Ascending aorta (tissue), 2 donors: ENCODE data around the gene SENP6. TPM values are rescaled to one million over a fixed set of nuclear protein-coding genes. Genes with fewer than 3 reads are reported as not detected.
"Not testable (repeated sequence)": the region's sequence is repeated elsewhere in the genome, so short reads cannot be mapped to it uniquely, and the experiment has no call there.

Experiments
- DNase-seq, 2 donors: peaks; one replicate each; pipeline ENCODE4 v3.0.0-alpha.2; 2019; ENCODE audit warnings: low spot score in 2 of 2
- H3K27ac ChIP-seq, 2 donors: fragments of 200-600 bp; sonication (generic); one replicate each; pipeline ENCODE4 v1.5.1; 2016 to 2017; ENCODE audit warnings: mild to moderate bottlenecking in 1 of 2
- H3K27me3 ChIP-seq: fragments of 200-600 bp; sonication (generic); one replicate; pipeline ENCODE4 v1.5.1; 2017
- H3K36me3 ChIP-seq, 2 donors: fragments of 200-600 bp; sonication (generic); one replicate each; pipeline ENCODE4 v1.5.1; 2016
- H3K4me1 ChIP-seq, 2 donors: fragments of 200-600 bp; sonication (generic); one replicate each; pipeline ENCODE4 v1.5.1; 2016 to 2017; ENCODE audit warnings: mild to moderate bottlenecking in 1 of 2
- H3K4me3 ChIP-seq, 2 donors: fragments of 200-600 bp; sonication (generic); one replicate each; pipeline ENCODE4 v1.5.1; 2016 to 2017; ENCODE audit warnings: mild to moderate bottlenecking in 1 of 2
- H3K9me3 ChIP-seq, 2 donors: fragments of 200-600 bp; sonication (generic); one replicate each; pipeline ENCODE4 v1.5.1; 2016
- intact Hi-C: fragments of 100-400 bp; cut with DNase I; formaldehyde crosslinking; loops from one replicate; pipeline ENCODE4 v1.15.1; 2023
- total RNA-seq: library from RNA; depleted of rRNA; stranded (reverse); fragments of >200 nt; gene quantifications from one replicate; pipeline ENCODE4 v1.1.0, GENCODE V29; 2016
- TF ChIP-seq, protein P1 (sequence below), 3 experiments: fragments of 200-600 bp in 2 of 3; fragments of 450-650 bp in 1 of 3; sonication (generic) in 2 of 3; IDR thresholded peaks; one replicate each; pipeline ENCODE4 v1.5.1; 2016 to 2019; ENCODE audit warnings: antibody characterized with exemption in 3 of 3, mild to moderate bottlenecking in 1 of 3, moderate library complexity in 1 of 3

Gene SENP6
- total RNA-seq, 1 donor from 2014 or later, result 24.4 TPM

DNA sequence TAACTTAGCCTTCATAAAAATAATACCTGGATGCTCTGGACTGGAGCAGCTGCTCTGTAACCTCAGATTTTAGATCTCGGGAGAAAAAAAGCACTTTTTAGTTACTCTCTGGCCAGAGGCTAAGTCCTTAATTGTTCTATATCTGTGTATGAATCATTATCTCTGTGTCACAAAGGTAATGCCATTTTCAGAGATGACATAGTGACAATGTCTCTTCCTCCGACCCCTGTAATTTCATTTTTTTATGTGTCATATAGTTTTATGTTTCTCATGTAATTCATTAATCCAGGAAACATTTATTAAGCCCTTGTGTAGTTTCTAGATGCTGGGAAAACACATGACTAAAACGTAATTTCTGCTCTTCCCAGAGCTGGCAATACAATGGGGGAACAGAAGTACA, 55.6 kb downstream of the SENP6 start:
- TF ChIP-seq, protein P1, sequence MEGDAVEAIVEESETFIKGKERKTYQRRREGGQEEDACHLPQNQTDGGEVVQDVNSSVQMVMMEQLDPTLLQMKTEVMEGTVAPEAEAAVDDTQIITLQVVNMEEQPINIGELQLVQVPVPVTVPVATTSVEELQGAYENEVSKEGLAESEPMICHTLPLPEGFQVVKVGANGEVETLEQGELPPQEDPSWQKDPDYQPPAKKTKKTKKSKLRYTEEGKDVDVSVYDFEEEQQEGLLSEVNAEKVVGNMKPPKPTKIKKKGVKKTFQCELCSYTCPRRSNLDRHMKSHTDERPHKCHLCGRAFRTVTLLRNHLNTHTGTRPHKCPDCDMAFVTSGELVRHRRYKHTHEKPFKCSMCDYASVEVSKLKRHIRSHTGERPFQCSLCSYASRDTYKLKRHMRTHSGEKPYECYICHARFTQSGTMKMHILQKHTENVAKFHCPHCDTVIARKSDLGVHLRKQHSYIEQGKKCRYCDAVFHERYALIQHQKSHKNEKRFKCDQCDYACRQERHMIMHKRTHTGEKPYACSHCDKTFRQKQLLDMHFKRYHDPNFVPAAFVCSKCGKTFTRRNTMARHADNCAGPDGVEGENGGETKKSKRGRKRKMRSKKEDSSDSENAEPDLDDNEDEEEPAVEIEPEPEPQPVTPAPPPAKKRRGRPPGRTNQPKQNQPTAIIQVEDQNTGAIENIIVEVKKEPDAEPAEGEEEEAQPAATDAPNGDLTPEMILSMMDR (IDR thresholded peaks at IDR 0.05), result no peak
- Histone ChIP-seq H3K4me1 (no peaks in the 10 kb centered on the region), H3K27me3 (no peaks in the 10 kb centered on the region), H3K9me3 (no peaks in the 10 kb centered on the region), H3K36me3 (peaks cover 12 to 51% of the 10 kb centered on the region in 2 donors), H3K27ac (peak overlapping the region in 1 of 2 donors; percentile 8), H3K4me3 (no peak overlapping the region)
- no peak for DNase-seq
- intact Hi-C loops, result no loop called here

DNA sequence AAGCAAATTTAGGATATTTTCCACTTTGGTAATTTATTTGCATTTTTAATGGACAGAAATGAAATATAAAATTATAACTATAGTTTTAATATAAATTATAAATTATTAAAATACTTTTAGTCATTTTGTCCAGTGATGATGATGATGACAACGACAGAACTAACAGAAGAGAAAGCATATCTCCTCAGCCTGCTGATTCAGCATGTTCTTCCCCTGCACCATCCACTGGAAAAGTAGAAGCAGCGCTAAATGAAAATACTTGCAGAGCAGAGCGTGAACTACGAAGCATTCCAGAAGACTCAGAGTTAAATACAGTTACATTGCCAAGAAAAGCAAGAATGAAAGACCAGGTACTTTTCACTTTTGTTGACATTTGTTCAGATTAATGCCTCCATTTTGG, 64.9 kb downstream of the SENP6 start:
- no peak overlapping the region for H3K27ac ChIP-seq
- no peak for DNase-seq
- intact Hi-C loops, result no loop called here
- H3K9me3 ChIP-seq, result no peaks in the 10 kb centered on the region
- H3K36me3 ChIP-seq, result peaks cover 26 to 55% of the 10 kb centered on the region in 2 donors
- no peaks in the 10 kb centered on the region for H3K27me3 ChIP-seq
- no peaks in the 10 kb centered on the region for H3K4me1 ChIP-seq
- TF ChIP-seq, protein P1 (IDR thresholded peaks at IDR 0.05), result no peak
- H3K4me3 ChIP-seq, result no peak overlapping the region

DNA sequence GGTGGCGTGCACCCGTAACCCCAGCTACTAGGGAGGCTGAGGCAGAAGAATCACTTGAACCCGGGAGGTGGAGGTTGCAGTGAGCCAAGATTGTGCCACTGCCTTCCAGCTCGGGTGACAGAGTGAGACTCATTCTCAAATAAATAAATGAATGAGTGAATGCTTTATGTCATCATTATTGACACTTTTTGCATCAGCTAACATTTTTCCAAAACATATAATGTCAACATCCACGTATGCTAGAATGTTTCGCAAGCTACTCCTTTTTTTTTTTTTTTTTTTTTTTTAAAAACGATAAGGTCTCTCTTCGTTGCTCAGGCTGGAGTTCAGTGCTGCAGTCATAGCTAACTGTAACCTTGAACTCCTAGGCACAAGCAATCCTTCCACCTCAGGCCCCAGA, 72.2 kb downstream of the SENP6 start:
- intact Hi-C loops, result loop anchor here (1.0 kb wide), 1 partner anchor 11 kb away; no protein-coding TSS in a partner anchor
- TF ChIP-seq, protein P1 (IDR thresholded peaks at IDR 0.05), result no peak
- Histone ChIP-seq H3K27ac (no peak overlapping the region), H3K36me3 (peaks cover 38 to 58% of the 10 kb centered on the region in 2 donors), H3K9me3 (no peaks in the 10 kb centered on the region), H3K4me3 (no peak overlapping the region), H3K27me3 (no peaks in the 10 kb centered on the region), H3K4me1 (no peaks in the 10 kb centered on the region)
- no peak for DNase-seq

DNA sequence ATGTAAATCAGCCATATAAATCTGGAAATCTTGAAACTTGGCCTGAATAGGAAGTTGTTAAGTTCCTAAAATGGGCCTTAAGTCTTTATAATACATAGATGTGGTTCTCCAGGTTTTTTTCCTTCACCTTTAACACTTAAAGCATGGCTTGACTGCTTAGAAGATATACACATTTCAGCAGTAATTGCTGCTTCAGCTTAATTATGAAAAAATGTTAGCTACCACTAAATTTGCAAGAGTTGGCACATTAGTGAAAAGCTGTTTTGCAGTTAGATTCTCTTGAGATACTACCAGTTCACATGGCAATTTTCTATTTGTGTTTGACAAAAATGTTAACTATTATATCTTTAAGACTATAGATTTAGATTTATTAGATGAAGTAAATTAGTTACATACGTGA, 74.7 kb downstream of the SENP6 start:
- no peaks in the 10 kb centered on the region for H3K9me3 ChIP-seq
- H3K4me1 ChIP-seq, result no peaks in the 10 kb centered on the region
- no peak overlapping the region for H3K4me3 ChIP-seq
- intact Hi-C loops, result no loop called here
- peaks cover 48 to 65% of the 10 kb centered on the region in 2 donors for H3K36me3 ChIP-seq
- no peaks in the 10 kb centered on the region for H3K27me3 ChIP-seq
- TF ChIP-seq, protein P1 (IDR thresholded peaks at IDR 0.05), result no peak
- no peak for DNase-seq
- H3K27ac ChIP-seq, result no peak overlapping the region

DNA sequence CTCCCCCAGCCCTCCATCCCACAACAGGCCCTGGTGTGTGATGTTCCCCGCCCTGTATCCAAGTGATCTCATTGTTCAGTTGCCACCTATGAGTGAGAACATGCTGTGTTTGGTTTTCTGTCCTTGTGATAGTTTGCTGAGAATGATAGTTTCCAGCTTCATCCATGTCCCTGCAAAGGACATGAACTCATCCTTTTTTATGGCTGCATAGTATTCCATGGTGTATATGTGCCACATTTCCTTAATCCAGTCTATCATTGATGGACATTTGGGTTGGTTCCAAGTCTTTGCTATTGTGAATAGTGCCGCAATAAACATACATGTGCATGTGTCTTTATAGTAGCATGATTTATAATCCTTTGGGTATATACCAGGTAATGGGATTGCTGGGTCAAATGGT, 80.9 kb downstream of the SENP6 start:
- DNase-seq, H3K4me3 ChIP-seq, H3K27ac ChIP-seq, intact Hi-C loops, H3K4me1 ChIP-seq, H3K9me3 ChIP-seq, H3K27me3 ChIP-seq: not testable (repeated sequence)
- H3K36me3 ChIP-seq, result peaks cover 44 to 67% of the 10 kb centered on the region in 2 donors

DNA sequence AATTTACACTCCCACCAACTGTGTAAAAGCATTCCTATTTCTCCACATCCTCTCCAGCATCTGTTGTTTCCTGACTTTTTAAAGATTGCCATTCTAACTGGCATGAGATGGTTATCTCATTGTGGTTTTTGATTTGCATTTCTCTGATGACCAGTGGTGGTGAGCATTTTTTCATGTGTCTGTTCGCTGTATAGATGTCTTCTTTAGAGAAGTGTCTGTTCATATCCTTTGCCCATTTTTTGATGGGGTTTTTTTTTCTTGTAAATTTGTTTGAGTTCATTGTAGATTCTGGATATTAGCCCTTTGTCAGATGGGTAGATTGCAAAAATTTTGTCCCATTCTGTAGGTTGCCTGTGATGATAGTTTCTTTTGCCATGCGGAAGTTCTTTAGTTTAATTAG, 81.3 kb downstream of the SENP6 start:
- intact Hi-C loops, H3K4me3 ChIP-seq, DNase-seq, H3K9me3 ChIP-seq, H3K27me3 ChIP-seq, H3K27ac ChIP-seq, H3K4me1 ChIP-seq: not testable (repeated sequence)
- H3K36me3 ChIP-seq, result peaks cover 43 to 67% of the 10 kb centered on the region in 2 donors

DNA sequence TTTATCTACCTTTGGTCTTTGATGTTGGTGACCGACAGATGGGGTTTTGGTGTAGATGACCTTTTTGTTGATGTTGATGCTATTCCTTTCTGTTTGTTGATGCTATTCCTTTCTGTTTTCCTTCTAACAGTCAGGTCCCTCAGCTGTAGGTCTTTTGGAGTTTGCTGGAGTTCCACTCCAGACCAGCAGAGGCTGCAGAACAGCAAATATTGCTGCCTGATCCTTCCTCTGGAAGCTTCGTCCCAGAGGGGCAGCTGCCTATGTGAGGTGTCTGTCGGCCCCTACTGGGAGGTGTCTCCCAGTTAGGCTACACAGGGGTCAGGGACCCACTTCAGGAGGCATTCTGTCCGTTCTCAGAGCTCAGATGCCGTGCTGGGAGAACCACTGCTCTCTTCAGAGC, 85.9 kb downstream of the SENP6 start:
- intact Hi-C loops, H3K4me1 ChIP-seq, DNase-seq, H3K9me3 ChIP-seq, H3K4me3 ChIP-seq, H3K27me3 ChIP-seq, H3K27ac ChIP-seq: not testable (repeated sequence)
- H3K36me3 ChIP-seq, result peaks cover 8 to 54% of the 10 kb centered on the region in 2 donors

DNA sequence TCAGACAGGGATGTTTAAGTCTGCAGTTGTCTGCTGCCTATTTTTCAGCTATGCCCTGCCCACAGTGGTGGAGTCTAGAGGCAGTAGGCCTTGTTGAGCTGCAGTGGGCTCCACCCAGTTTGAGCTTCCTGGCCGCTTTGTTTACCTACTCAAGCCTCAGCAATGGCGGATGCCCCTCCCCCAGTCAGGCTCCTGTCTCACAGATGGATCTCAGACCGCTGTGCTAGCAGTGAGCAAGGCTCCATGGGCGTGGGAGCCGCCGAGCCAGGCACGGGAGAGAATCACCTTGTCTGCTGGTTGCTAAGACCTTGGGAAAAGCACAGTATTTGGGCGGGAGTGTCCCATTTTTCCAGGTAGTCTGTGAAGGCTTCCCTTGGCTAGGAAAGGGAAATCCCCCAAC, 86.3 kb downstream of the SENP6 start:
- H3K27me3 ChIP-seq, DNase-seq, H3K4me1 ChIP-seq, H3K4me3 ChIP-seq, H3K27ac ChIP-seq, intact Hi-C loops, H3K9me3 ChIP-seq: not testable (repeated sequence)
- H3K36me3 ChIP-seq, result peaks cover 10 to 56% of the 10 kb centered on the region in 2 donors
